AG10803 (cell line): ENCODE results near the gene RGS17.

Source experiments
- DNase-seq: peaks from one replicate; pipeline ENCODE4 v3.0.0; 2010; ENCODE audit warnings: low read depth
- H3K4me3 ChIP-seq: 2 replicates; pipeline ENCODE4 v1.5.1; 2011; ENCODE audit warnings: mild to moderate bottlenecking, low read length, control low read depth
- TF ChIP-seq, protein P1 (sequence below): conservative IDR thresholded peaks from 2 replicates; pipeline ENCODE4 v1.5.1; 2011; ENCODE audit warnings: mild to moderate bottlenecking, low read length, control low read depth, inconsistent platforms

RGS17 gene

DNA sequence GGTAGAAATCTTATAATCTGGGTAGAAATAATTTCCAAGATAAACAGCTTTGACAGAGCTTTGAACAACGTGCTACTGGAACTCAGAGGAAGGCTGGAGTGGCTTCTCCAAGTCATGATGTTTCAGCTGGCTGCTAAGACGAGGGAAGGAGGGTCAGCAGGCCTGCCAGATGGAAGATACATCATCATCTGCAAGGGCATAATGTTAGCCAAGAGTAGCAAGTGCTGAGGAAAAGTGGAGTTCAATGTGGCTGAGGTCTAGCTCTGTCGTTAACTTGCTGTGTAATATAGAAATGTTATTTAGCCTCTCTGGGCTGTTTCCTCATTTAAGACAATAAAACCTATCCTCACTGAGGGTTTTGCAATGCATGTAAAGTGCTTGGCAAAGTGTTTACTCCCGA lies 35.1 kb downstream of the RGS17 start:
- no peak for DNase-seq
- TF ChIP-seq, protein P1, sequence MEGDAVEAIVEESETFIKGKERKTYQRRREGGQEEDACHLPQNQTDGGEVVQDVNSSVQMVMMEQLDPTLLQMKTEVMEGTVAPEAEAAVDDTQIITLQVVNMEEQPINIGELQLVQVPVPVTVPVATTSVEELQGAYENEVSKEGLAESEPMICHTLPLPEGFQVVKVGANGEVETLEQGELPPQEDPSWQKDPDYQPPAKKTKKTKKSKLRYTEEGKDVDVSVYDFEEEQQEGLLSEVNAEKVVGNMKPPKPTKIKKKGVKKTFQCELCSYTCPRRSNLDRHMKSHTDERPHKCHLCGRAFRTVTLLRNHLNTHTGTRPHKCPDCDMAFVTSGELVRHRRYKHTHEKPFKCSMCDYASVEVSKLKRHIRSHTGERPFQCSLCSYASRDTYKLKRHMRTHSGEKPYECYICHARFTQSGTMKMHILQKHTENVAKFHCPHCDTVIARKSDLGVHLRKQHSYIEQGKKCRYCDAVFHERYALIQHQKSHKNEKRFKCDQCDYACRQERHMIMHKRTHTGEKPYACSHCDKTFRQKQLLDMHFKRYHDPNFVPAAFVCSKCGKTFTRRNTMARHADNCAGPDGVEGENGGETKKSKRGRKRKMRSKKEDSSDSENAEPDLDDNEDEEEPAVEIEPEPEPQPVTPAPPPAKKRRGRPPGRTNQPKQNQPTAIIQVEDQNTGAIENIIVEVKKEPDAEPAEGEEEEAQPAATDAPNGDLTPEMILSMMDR = no peak
- no peak overlapping the region for H3K4me3 ChIP-seq

- TF ChIP-seq, protein P1 = no peak
- H3K4me3 ChIP-seq = peak overlapping the region; percentile 8
- DNase-seq = peak; percentile 76
Measured at GRCh38 chr6:153092082-153093013, 38.7 kb downstream of the RGS17 start.

DNA sequence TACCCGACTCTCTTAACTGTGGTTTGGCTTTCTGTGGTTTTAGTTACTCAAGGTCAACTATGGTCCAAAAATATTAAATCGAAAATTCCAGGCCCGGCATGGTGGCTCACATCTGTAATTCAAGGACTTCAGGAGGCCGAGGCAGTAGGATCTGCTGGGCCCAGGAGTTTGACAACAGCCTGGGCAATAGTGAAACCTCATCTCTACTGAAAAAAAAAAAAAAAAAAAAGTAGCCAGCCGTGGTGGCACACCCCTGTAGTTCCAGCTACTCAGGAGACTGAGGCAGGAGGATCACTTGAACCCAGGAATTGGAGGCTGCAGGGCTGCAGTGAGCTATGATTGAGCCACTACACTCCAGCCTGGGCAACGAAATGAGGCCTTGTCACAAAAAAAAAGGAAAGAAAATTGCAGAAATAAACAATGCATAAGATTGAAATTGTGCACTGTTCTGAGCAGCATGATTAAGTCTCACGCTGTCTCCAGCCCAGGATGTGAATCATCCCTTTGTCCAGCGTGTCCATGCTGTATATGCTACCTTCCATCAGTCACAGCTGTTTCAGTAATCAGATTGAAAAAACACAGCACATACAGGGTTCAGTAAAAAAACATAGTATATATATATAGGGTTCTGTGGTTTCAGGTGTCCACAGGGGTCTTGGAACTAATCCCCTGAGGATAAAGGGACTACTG lies 40.7 kb downstream of the RGS17 start:
- TF ChIP-seq, protein P1 = no peak
- no peak overlapping the region for H3K4me3 ChIP-seq
- peak; percentile 65 for DNase-seq

DNA sequence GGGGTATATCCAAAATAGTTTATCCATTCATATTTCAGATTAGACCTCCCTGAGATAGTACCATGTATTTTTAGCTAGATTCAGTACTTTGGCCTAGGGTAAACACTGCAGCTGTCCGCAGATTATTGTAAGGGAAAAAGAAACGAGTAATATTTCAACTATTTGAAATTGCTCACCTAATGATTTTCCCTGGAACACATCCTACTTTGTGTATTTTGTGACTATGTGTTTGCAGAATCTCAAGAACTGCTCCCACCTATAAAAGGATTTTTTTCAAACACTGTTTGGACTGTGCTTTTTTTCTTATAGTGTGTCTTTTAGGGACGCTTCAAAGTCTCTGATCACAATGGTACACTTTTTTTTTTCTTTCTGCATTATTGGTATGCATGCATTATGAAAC lies 42.3 kb downstream of the RGS17 start:
- no peak overlapping the region for H3K4me3 ChIP-seq
- TF ChIP-seq, protein P1 = no peak
- DNase-seq = no peak

DNA sequence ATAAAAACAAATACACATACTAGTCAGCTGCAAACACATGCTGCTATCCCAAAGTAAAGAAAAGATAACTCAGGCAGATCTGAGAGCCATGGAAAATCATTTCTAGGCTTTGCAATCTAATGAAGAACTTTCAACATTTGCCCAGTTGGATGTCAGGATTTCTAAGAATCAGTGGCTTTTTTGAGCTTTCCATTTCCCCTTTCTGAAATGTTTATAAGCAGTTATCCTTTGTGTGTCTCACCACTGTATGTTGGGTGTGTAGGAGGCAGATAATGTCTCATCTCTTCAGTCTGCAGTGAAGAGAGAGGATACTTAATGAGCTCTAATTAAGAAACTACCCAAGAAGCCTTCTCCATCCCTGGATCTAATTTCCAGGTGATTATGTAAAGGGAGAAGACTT lies 43.6 kb downstream of the RGS17 start:
- no peak for DNase-seq
- TF ChIP-seq, protein P1 = no peak
- no peak overlapping the region for H3K4me3 ChIP-seq

- TF ChIP-seq, protein P1 = no peak
- no peak for DNase-seq
- no peak overlapping the region for H3K4me3 ChIP-seq
Measured at GRCh38 chr6:153086225-153086990, 44.7 kb downstream of the RGS17 start.
